Neural progenitor cell (in vitro differentiated cells): Measurements from ENCODE around the gene L2HGDH. TPM values are rescaled to one million over a fixed set of nuclear protein-coding genes. Genes with fewer than 3 reads are reported as not detected.
A peak's percentile ranks its signal among the peaks of the same experiment; 100 is the strongest.

Experiments
- DNase-seq: peaks from one replicate; pipeline ENCODE4 v3.0.0-alpha.2; 2016; ENCODE audit warnings: low spot score
- H2AFZ ChIP-seq: fragments of 200-600 bp; sonication (generic); replicated peaks from 2 replicates; pipeline ENCODE4 v1.6.1; 2016; ENCODE audit warnings: antibody characterized with exemption
- H3F3A ChIP-seq: fragments of 200-600 bp; sonication (generic); 2 replicates; pipeline ENCODE4 v1.6.1; 2016; ENCODE audit warnings: antibody characterized with exemption, low read depth
- H3K27ac ChIP-seq: fragments of 200-600 bp; sonication (generic); 2 replicates; pipeline ENCODE4 v1.5.1; 2016; ENCODE audit warnings: mild to moderate bottlenecking
- H3K27me3 ChIP-seq: fragments of 200-600 bp; sonication (generic); 2 replicates; pipeline ENCODE4 v1.6.1; 2016; ENCODE audit warnings: mild to moderate bottlenecking, moderate library complexity
- H3K36me3 ChIP-seq: fragments of 200-600 bp; sonication (generic); 2 replicates; pipeline ENCODE4 v1.5.1; 2016
- H3K4me1 ChIP-seq: fragments of 200-600 bp; sonication (generic); 2 replicates; pipeline ENCODE4 v1.6.1; 2016; ENCODE audit warnings: mixed run types
- H3K4me2 ChIP-seq: fragments of 200-600 bp; sonication (generic); 2 replicates; pipeline ENCODE4 v1.6.1; 2016
- H3K4me3 ChIP-seq: fragments of 200-600 bp; sonication (generic); 2 replicates; pipeline ENCODE4 v1.5.1; 2016
- H3K79me2 ChIP-seq: fragments of 200-600 bp; sonication (generic); 2 replicates; pipeline ENCODE4 v1.6.1; 2016; ENCODE audit warnings: low read depth
- H3K9ac ChIP-seq: fragments of 200-600 bp; sonication (generic); 2 replicates; pipeline ENCODE4 v1.6.1; 2016
- H3K9me3 ChIP-seq: fragments of 200-600 bp; sonication (generic); 2 replicates; pipeline ENCODE4 v1.5.1; 2016; ENCODE audit warnings: low read depth
- H4K20me1 ChIP-seq: fragments of 200-600 bp; sonication (generic); 2 replicates; pipeline ENCODE4 v1.6.1; 2016; ENCODE audit warnings: low read depth
- H3K27ac Mint-ChIP-seq: 3 replicates; pipeline ENCODE4 v1.8.0; 2021; ENCODE audit warnings: mixed read lengths
- H3K27me3 Mint-ChIP-seq: 2 replicates; pipeline ENCODE4 v1.8.0; 2022; ENCODE audit warnings: low read depth, mild to moderate bottlenecking, inconsistent platforms, moderate library complexity, mixed read lengths; ENCODE audit not compliant: insufficient read depth
- H3K36me3 Mint-ChIP-seq: 3 replicates; pipeline ENCODE4 v1.8.0; 2021; ENCODE audit warnings: mixed read lengths
- H3K4me1 Mint-ChIP-seq: 3 replicates; pipeline ENCODE4 v1.8.0; 2021; ENCODE audit warnings: mixed read lengths
- H3K4me3 Mint-ChIP-seq: 3 replicates; pipeline ENCODE4 v1.8.0; 2021; ENCODE audit warnings: mild to moderate bottlenecking, moderate library complexity, mixed read lengths
- H3K9me3 Mint-ChIP-seq: 3 replicates; pipeline ENCODE4 v1.8.0; 2020; ENCODE audit warnings: mixed read lengths
- CTCF ChIP-seq: fragments of 200-600 bp; sonication (generic); IDR thresholded peaks from 2 replicates; pipeline ENCODE4 v1.5.1; 2017; ENCODE audit warnings: antibody characterized with exemption, mild to moderate bottlenecking
- EZH2 ChIP-seq: fragments of 200-600 bp; sonication (generic); IDR thresholded peaks from 2 replicates; pipeline ENCODE4 v1.6.1; 2017; ENCODE audit warnings: antibody characterized with exemption, mild to moderate bottlenecking, moderate library complexity
- EZH2phosphoT487 ChIP-seq: fragments of 200-600 bp; sonication (generic); IDR thresholded peaks from 2 replicates; pipeline ENCODE4 v1.6.1; 2017; ENCODE audit warnings: antibody characterized with exemption
- total RNA-seq: library from RNA; depleted of rRNA; stranded (reverse); fragments of >200 nt; gene quantifications from 2 replicates; pipeline ENCODE4 v1.2.3, GENCODE V29; 2015; ENCODE audit warnings: low replicate concordance

L2HGDH gene
- total RNA-seq, 1 donor from 2014 or later = 14.0 TPM

GRCh38 chr14:50335989-50336824 is 24.2 kb upstream of the L2HGDH start:
- Mint-ChIP-seq H3K27me3 (no peaks in the 10 kb centered on the region), H3K4me1 (peaks cover 16% of the 10 kb centered on the region), H3K9me3 (no peaks in the 10 kb centered on the region), H3K27ac (peak overlapping the region; percentile 95), H3K4me3 (peak overlapping the region; percentile 67), H3K36me3 (no peaks in the 10 kb centered on the region)
- Histone ChIP-seq H3K36me3 (no peaks in the 10 kb centered on the region), H3K9ac (no peak overlapping the region), H3K27me3 (no peaks in the 10 kb centered on the region), H4K20me1 (no peaks in the 10 kb centered on the region), H3F3A (peaks cover 28% of the 10 kb centered on the region), H3K9me3 (no peaks in the 10 kb centered on the region), H3K79me2 (no peaks in the 10 kb centered on the region), H2AFZ (no peak overlapping the region), H3K4me2 (peak overlapping the region; percentile 47), H3K27ac (peak overlapping the region; percentile 86), H3K4me1 (peaks cover 24% of the 10 kb centered on the region), H3K4me3 (no peak overlapping the region)
- DNase-seq = peak; percentile 42
- TF ChIP-seq CTCF = no peak
- no peak for TF ChIP-seq EZH2phosphoT487
- TF ChIP-seq EZH2 = no peak

GRCh38 chr14:50335389-50335788 is 23.4 kb upstream of the L2HGDH start:
- Histone ChIP-seq H3K9me3 (no peaks in the 10 kb centered on the region), H3K36me3 (no peaks in the 10 kb centered on the region), H2AFZ (no peak overlapping the region), H3K4me3 (no peak overlapping the region), H3K27me3 (no peaks in the 10 kb centered on the region), H3K79me2 (no peaks in the 10 kb centered on the region), H3K4me1 (peaks cover 24% of the 10 kb centered on the region), H3K27ac (peak overlapping the region; percentile 86), H4K20me1 (no peaks in the 10 kb centered on the region), H3F3A (peaks cover 28% of the 10 kb centered on the region), H3K9ac (no peak overlapping the region), H3K4me2 (peak overlapping the region; percentile 47)
- Mint-ChIP-seq H3K36me3 (no peaks in the 10 kb centered on the region), H3K27me3 (no peaks in the 10 kb centered on the region), H3K27ac (peak overlapping the region; percentile 95), H3K4me3 (peak overlapping the region; percentile 66), H3K9me3 (no peaks in the 10 kb centered on the region), H3K4me1 (peaks cover 16% of the 10 kb centered on the region)
- TF ChIP-seq EZH2 (no peak), EZH2phosphoT487 (no peak)
- DNase-seq = peak; percentile 89

- H3K79me2 ChIP-seq = no peaks in the 10 kb centered on the region
- H3F3A ChIP-seq = peaks cover 28% of the 10 kb centered on the region
- H2AFZ ChIP-seq = no peak overlapping the region
- peaks cover 16% of the 10 kb centered on the region for H3K4me1 Mint-ChIP-seq
- no peaks in the 10 kb centered on the region for H3K27me3 Mint-ChIP-seq
- no peak overlapping the region for H3K4me3 ChIP-seq
- peak overlapping the region; percentile 86 for H3K27ac ChIP-seq
- no peaks in the 10 kb centered on the region for H4K20me1 ChIP-seq
- H3K27ac Mint-ChIP-seq = peak overlapping the region; percentile 62
- H3K9me3 Mint-ChIP-seq = no peaks in the 10 kb centered on the region
- H3K27me3 ChIP-seq = no peaks in the 10 kb centered on the region
- DNase-seq = no peak
- no peaks in the 10 kb centered on the region for H3K9me3 ChIP-seq
- H3K9ac ChIP-seq = no peak overlapping the region
- no peaks in the 10 kb centered on the region for H3K36me3 Mint-ChIP-seq
- H3K36me3 ChIP-seq = no peaks in the 10 kb centered on the region
- TF ChIP-seq EZH2phosphoT487 = no peak
- TF ChIP-seq CTCF = no peak
- no peak for TF ChIP-seq EZH2
- no peak overlapping the region for H3K4me3 Mint-ChIP-seq
- H3K4me1 ChIP-seq = peaks cover 24% of the 10 kb centered on the region
- no peak overlapping the region for H3K4me2 ChIP-seq
Measured at GRCh38 chr14:50334211-50334610, 22.2 kb upstream of the L2HGDH start.

GRCh38 chr14:50333014-50333509 is 21.0 kb upstream of the L2HGDH start:
- Histone ChIP-seq H3K36me3 (no peaks in the 10 kb centered on the region), H3F3A (peaks cover 28% of the 10 kb centered on the region), H3K27ac (no peak overlapping the region), H3K4me3 (no peak overlapping the region), H3K79me2 (no peaks in the 10 kb centered on the region), H3K4me1 (peaks cover 24% of the 10 kb centered on the region), H2AFZ (no peak overlapping the region), H3K4me2 (no peak overlapping the region), H3K9me3 (no peaks in the 10 kb centered on the region), H4K20me1 (no peaks in the 10 kb centered on the region), H3K9ac (no peak overlapping the region), H3K27me3 (no peaks in the 10 kb centered on the region)
- Mint-ChIP-seq H3K27ac (no peak overlapping the region), H3K4me1 (peaks cover 16% of the 10 kb centered on the region), H3K9me3 (no peaks in the 10 kb centered on the region), H3K4me3 (no peak overlapping the region), H3K27me3 (no peaks in the 10 kb centered on the region), H3K36me3 (no peaks in the 10 kb centered on the region)
- TF ChIP-seq EZH2 = no peak
- no peak for TF ChIP-seq EZH2phosphoT487
- TF ChIP-seq CTCF = no peak
- no peak for DNase-seq
